ENCODE measurements around the gene VTA1. TPM values are rescaled to one million over a fixed set of nuclear protein-coding genes. Genes with fewer than 3 reads are reported as not detected.
A peak's percentile ranks its signal among the peaks of the same experiment; 100 is the strongest.

VTA1 gene, protein sequence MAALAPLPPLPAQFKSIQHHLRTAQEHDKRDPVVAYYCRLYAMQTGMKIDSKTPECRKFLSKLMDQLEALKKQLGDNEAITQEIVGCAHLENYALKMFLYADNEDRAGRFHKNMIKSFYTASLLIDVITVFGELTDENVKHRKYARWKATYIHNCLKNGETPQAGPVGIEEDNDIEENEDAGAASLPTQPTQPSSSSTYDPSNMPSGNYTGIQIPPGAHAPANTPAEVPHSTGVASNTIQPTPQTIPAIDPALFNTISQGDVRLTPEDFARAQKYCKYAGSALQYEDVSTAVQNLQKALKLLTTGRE
- total RNA-seq (2016; rRNA removed; fragmentation: Illumina TruSeq; extraction: Trizol) (89.1 and 143 TPM in 2 replicates), polyA plus RNA-seq (2011; rRNA removed) (53.8 and 70.7 TPM in 2 replicates), polyA minus RNA-seq (2011; rRNA and poly(A)+ RNA removed; ENCODE audit: low replicate concordance) (45.5 and 54.2 TPM in 2 replicates), Bru-seq, nascent RNA (percentile 93 among the genes with signal in this experiment), BruChase-seq, experiment 1, labeled RNA remaining after a 6-hour chase (percentile 82 among the genes with signal in this experiment), BruChase-seq, experiment 2, labeled RNA remaining after a 2-hour chase (percentile 82 among the genes with signal in this experiment)
- 8.7 and 9.0 TPM in 2 replicates for total RNA-seq (2016; cell fraction: cytosol; rRNA removed; fragmentation: Illumina TruSeq; extraction: Trizol; ENCODE audit: low read depth)
- total RNA-seq (2016; cell fraction: insoluble cytoplasmic fraction; rRNA removed; fragmentation: Illumina TruSeq; extraction: Trizol), result 88.5 and 157 TPM in 2 replicates
- total RNA-seq (2016; cell fraction: membrane; rRNA removed; fragmentation: Illumina TruSeq; extraction: Trizol), result 24.7 and 29.0 TPM in 2 replicates
- 49.2 and 53.4 TPM in 2 replicates for total RNA-seq (2016; cell fraction: nucleus; rRNA removed; fragmentation: Illumina TruSeq; extraction: Trizol)
- 42.0 and 56.0 TPM in 2 replicates for polyA plus RNA-seq (2011; cell fraction: cytosol; rRNA removed)
- 16.3 and 18.4 TPM in 2 replicates for polyA plus RNA-seq (2011; cell fraction: nucleus; rRNA removed)
- 43.1 and 55.0 TPM in 2 replicates for polyA plus RNA-seq (2012)
- 6.7 and 7.8 TPM in 2 replicates for polyA plus RNA-seq (2016; cell fraction: cytosol; fragmentation: Illumina TruSeq; extraction: Trizol; ENCODE audit: low read depth)
- polyA plus RNA-seq (2016; cell fraction: insoluble cytoplasmic fraction; fragmentation: Illumina TruSeq; extraction: Trizol; ENCODE audit: low read depth), result 174 and 193 TPM in 2 replicates
- polyA plus RNA-seq (2016; cell fraction: membrane; fragmentation: Illumina TruSeq; extraction: Trizol; ENCODE audit: low read depth), result 17.5 and 19.5 TPM in 2 replicates
- 56.3 and 60.3 TPM in 2 replicates for polyA plus RNA-seq (2016; cell fraction: nucleus; fragmentation: Illumina TruSeq; extraction: Trizol; ENCODE audit: insufficient read depth, low read depth)
- 45.8 and 49.5 TPM in 2 replicates for polyA minus RNA-seq (2011; cell fraction: cytosol; rRNA and poly(A)+ RNA removed)
- 48.0 and 53.3 TPM in 2 replicates for polyA minus RNA-seq (2011; cell fraction: nucleus; rRNA and poly(A)+ RNA removed)
- long read RNA-seq, experiment 1, full-length matches to known transcripts, result 138 of 142 reads
- long read RNA-seq, experiment 1, partial matches to known transcripts, result 3 of 142 reads
- long read RNA-seq, experiment 1, other reads (novel, unspliced or antisense), result 1 of 142 reads
- long read RNA-seq, experiment 2, full-length matches to known transcripts, result 49 of 142 reads
- long read RNA-seq, experiment 2, partial matches to known transcripts, result 67 of 142 reads
- long read RNA-seq, experiment 2, other reads (novel, unspliced or antisense), result 26 of 142 reads

DNA sequence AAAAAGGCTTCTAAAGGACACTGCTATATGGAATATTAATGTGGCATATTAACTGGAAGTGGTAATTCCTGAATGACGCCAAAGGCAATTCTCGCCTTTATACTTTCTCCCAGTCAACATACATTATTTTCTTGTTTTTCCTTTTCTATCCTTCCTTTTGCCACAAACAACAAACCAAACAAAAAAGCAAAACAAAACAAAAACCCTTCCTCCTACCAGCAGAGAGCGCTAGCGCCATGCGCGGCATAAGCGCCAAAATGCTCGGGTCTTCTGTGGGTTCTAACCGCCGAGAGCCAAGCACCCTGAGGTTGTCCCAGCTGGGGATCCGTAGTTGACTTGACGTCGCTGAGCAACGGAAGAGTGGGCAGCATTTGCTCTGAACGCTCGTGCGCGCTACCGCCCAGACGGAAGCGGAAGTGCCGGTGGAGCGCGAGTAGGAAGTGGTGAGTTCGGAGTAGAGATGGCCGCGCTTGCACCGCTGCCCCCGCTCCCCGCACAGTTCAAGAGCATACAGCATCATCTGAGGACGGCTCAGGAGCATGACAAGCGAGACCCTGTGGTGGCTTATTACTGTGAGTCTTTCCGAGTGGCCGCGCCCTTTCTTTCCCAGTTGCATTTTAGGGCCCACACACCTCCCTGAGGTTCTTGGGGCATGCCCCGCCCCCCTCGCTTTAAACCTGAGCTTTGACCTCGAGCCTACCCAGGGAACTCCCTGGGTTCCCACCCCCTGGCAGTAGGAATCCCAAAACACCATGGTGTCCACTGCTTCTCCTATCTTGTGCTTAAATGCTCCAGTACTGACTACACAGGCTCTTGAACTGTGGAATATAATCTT is at the start of gene VTA1, which contains the start of gene NMBR:
VTA1 (plus strand) TSS at position 436 of the 835 bp plus-strand sequence; CDS start at position 461, 25 bp downstream.
NMBR (minus strand) TSS at position 295 of the 835 bp plus-strand sequence. CDS start 58,464 bp downstream, outside the sequence.
- peak within 1 kb of the TSS; percentile 79 to 91 (median 81) for H3K4me3 ChIP-seq (replicated peaks in 1 of 3; ENCODE audit: insufficient read depth in 1 of 3, low read depth in 2 of 3, low read length in 3 of 3)
- in situ Hi-C loops (cut with HindIII; ENCODE audit: extremely low pct_ligation_motif_present, low pct_unique_long_range_greater_than_20kb) (loop anchor here (5.0 kb wide), 1 partner anchor 60 kb away; no protein-coding TSS in a partner anchor), intact Hi-C loops (cut with micrococcal nuclease; ENCODE audit: unreplicated experiment) (loop anchor here (1.0 to 5.0 kb wide), 4 partner anchors 60 to 255 kb away; no protein-coding TSS in a partner anchor)
- peak; percentile 100 for DNase-seq (ENCODE audit: low spot score)
- under 1% methylated on average over 38 of the region's 38 CpGs for whole genome bisulfite sequencing (ENCODE audit: low lambda C conversion rate)
- peaks cover 11% of the 10 kb centered on the region for H4K20me1 ChIP-seq (ENCODE audit: insufficient read depth, low read length)
- peak within 1 kb of the TSS; percentile 74 for H3K9ac ChIP-seq (ENCODE audit: insufficient read depth, low read depth, low read length)
- peaks cover 30% of the 10 kb centered on the region for H3K4me1 ChIP-seq (ENCODE audit: insufficient read depth, low read length)
- peak within 1 kb of the TSS; percentile 63 for H3K27ac ChIP-seq (ENCODE audit: extremely low read length, insufficient read depth, low read length)
- CTCF ChIA-PET (ENCODE audit: low intra/inter-chr PET ratio, low total read pairs), result interaction anchor here (0.7 to 2.0 kb wide), 3 partner anchors 60 to 391 kb away, joined by 3 to 17 read pairs (median 5); no protein-coding TSS in a partner anchor
- peak within 1 kb of the TSS; percentile 100 for H2AFZ ChIP-seq (ENCODE audit: low read length)
- peak; percentile 100 for ATAC-seq
- no TSS peak for BruUV-seq (replicated peaks)
- H3K9me3 ChIP-seq (ENCODE audit: low read length), result no peaks in the 10 kb centered on the region
- H3K27me3 ChIP-seq (ENCODE audit: control insufficient read depth in 1 of 2, insufficient read depth in 2 of 2, low read length in 2 of 2), result no peaks in the 10 kb centered on the region; a peak in 1 of 5 replicates
- POLR2A ChIA-PET, result interaction anchor here (0.7 to 1.8 kb wide), 12 partner anchors 9 to 263 kb away, joined by 3 to 19 read pairs (median 4); no protein-coding TSS in a partner anchor
- peaks cover 0 to 13% of the 10 kb centered on the region in 2 experiments; a peak in 2 of 5 replicates for H3K36me3 ChIP-seq (replicated peaks in 1 of 2; ENCODE audit: control insufficient read depth in 1 of 2, insufficient read depth in 2 of 2, low read length in 2 of 2)
- FAIRE-seq, result peak; percentile 99
- H3K79me2 ChIP-seq (ENCODE audit: insufficient read depth, low read length), result peaks cover 48% of the 10 kb centered on the region
- peak within 1 kb of the TSS; percentile 85 for H3K4me2 ChIP-seq (ENCODE audit: low read depth, low read length)
- TF ChIP-seq IRF2 (CRISPR knock-in tag; IDR thresholded peaks at IDR 0.05), result peak; percentile 99
- peak; percentile 88 for TF ChIP-seq MTF2 (CRISPR knock-in tag; IDR thresholded peaks at IDR 0.05; ENCODE audit: borderline replicate concordance)
- TF ChIP-seq SETDB1 (CRISPR knock-in tag; IDR thresholded peaks at IDR 0.05; ENCODE audit: borderline replicate concordance), result no peak
- TF ChIP-seq PHF5A (CRISPR knock-in tag; IDR thresholded peaks at IDR 0.05; ENCODE audit: low read depth, unreplicated experiment), result peak; percentile 78
- peak; percentile 96; the same call in 1 of the 2 replicates for TF ChIP-seq TSC22D2 (CRISPR knock-in tag; IDR thresholded peaks at IDR 0.05; ENCODE audit: borderline replicate concordance)
- peak; percentile 95; the same call in 1 of the 2 replicates for TF ChIP-seq SMAD1 (CRISPR knock-in tag; IDR thresholded peaks at IDR 0.05; ENCODE audit: borderline replicate concordance, low read depth)
- TF ChIP-seq ZNF496 (CRISPR knock-in tag; IDR thresholded peaks at IDR 0.05; ENCODE audit: insufficient replicate concordance), result no peak
- TF ChIP-seq, protein P1, sequence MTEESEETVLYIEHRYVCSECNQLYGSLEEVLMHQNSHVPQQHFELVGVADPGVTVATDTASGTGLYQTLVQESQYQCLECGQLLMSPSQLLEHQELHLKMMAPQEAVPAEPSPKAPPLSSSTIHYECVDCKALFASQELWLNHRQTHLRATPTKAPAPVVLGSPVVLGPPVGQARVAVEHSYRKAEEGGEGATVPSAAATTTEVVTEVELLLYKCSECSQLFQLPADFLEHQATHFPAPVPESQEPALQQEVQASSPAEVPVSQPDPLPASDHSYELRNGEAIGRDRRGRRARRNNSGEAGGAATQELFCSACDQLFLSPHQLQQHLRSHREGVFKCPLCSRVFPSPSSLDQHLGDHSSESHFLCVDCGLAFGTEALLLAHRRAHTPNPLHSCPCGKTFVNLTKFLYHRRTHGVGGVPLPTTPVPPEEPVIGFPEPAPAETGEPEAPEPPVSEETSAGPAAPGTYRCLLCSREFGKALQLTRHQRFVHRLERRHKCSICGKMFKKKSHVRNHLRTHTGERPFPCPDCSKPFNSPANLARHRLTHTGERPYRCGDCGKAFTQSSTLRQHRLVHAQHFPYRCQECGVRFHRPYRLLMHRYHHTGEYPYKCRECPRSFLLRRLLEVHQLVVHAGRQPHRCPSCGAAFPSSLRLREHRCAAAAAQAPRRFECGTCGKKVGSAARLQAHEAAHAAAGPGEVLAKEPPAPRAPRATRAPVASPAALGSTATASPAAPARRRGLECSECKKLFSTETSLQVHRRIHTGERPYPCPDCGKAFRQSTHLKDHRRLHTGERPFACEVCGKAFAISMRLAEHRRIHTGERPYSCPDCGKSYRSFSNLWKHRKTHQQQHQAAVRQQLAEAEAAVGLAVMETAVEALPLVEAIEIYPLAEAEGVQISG (CRISPR knock-in tag; IDR thresholded peaks at IDR 0.05), result peak; percentile 99
- no peak for TF ChIP-seq SP1 (IDR thresholded peaks at IDR 0.05)
- peak; percentile 77 for TF ChIP-seq SP1 (CRISPR knock-in tag; IDR thresholded peaks at IDR 0.05)
- TF ChIP-seq ZNF510 (CRISPR knock-in tag; IDR thresholded peaks at IDR 0.05; ENCODE audit: low read depth), result peak; percentile 86
- peak; percentile 100 for TF ChIP-seq ZNF619 (CRISPR knock-in tag; IDR thresholded peaks at IDR 0.05)
- TF ChIP-seq ZNF260 (CRISPR knock-in tag; IDR thresholded peaks at IDR 0.05; ENCODE audit: borderline replicate concordance, low read depth), result no peak

Data from HepG2 (cell line).